ENCODE data around the gene PHLDB2. TPM values are rescaled to one million over a fixed set of nuclear protein-coding genes. Genes with fewer than 3 reads are reported as not detected.

Gene PHLDB2
- total and polyA plus RNA-seq, 2 of the 13 experiments (the other 11 are each of a cell fraction or from before 2014, with no cell fraction given) = 8.4 to 23.6 TPM

DNA sequence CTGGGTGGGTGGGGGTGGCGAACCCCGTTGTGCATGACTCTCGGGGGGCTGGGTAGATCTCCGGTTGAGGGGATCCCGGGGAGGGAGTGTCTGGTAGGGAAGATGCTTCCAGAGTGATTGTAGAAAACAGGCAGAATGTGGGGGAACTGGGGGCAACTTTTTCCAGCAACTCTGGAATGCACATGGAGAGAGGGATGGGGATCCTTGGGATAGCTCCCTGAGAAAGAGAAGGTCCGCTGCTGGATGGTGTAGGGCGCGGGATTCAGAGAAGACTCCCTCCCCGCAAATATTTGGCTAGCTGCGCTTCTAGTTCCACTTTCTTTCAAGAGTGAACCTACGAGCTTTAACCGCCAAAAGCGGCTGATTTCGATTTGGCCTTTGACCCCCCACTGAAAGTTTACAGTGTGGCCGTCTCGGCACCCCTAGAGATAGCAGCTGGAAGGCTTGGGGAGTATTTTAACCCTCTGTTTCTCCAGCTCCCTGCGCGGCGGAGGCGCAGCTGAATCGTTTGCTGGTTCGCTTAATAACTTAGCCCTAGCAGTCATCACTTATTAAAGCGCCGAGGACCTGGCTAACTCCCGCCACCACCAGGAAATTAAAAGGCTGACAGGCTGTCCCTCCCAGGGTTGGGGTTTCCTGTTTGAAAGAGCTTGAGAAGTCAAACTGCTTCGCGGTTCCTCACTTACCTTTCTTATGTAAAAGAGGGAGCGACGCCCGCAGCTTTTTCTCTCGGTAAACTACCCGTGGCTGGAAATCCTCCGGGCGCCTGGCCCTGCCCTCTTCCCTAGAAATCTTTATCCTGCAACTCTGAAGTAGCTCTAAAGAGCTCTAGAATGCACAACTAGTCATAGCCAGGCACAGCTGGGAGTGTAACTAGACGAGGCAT lies 1.2 kb downstream of the PHLDB2 start (continued):
- TF ChIP-seq ZNF12 (CRISPR knock-in tag; IDR thresholded peaks at IDR 0.05) (no peak), ZNF720 (CRISPR knock-in tag; IDR thresholded peaks at IDR 0.05) (no peak), NFIC (IDR thresholded peaks at IDR 0.05; ENCODE audit: low read length) (no peak), TFE3 (CRISPR knock-in tag; IDR thresholded peaks at IDR 0.05) (no peak), ZNF614 (CRISPR knock-in tag; IDR thresholded peaks at IDR 0.05; ENCODE audit: borderline replicate concordance) (0 out of 2 replicates have a peak, but pooled peaks have one; percentile 19), ZNF652 (CRISPR knock-in tag; IDR thresholded peaks at IDR 0.05; ENCODE audit: borderline replicate concordance, low read depth) (peak; percentile 84), CEBPZ (IDR thresholded peaks at IDR 0.05; ENCODE audit: low read length) (no peak), PITX1 (CRISPR knock-in tag; IDR thresholded peaks at IDR 0.05) (peak; percentile 20; the same call in 1 of the 2 replicates)
- TF ChIP-seq, protein P1, sequence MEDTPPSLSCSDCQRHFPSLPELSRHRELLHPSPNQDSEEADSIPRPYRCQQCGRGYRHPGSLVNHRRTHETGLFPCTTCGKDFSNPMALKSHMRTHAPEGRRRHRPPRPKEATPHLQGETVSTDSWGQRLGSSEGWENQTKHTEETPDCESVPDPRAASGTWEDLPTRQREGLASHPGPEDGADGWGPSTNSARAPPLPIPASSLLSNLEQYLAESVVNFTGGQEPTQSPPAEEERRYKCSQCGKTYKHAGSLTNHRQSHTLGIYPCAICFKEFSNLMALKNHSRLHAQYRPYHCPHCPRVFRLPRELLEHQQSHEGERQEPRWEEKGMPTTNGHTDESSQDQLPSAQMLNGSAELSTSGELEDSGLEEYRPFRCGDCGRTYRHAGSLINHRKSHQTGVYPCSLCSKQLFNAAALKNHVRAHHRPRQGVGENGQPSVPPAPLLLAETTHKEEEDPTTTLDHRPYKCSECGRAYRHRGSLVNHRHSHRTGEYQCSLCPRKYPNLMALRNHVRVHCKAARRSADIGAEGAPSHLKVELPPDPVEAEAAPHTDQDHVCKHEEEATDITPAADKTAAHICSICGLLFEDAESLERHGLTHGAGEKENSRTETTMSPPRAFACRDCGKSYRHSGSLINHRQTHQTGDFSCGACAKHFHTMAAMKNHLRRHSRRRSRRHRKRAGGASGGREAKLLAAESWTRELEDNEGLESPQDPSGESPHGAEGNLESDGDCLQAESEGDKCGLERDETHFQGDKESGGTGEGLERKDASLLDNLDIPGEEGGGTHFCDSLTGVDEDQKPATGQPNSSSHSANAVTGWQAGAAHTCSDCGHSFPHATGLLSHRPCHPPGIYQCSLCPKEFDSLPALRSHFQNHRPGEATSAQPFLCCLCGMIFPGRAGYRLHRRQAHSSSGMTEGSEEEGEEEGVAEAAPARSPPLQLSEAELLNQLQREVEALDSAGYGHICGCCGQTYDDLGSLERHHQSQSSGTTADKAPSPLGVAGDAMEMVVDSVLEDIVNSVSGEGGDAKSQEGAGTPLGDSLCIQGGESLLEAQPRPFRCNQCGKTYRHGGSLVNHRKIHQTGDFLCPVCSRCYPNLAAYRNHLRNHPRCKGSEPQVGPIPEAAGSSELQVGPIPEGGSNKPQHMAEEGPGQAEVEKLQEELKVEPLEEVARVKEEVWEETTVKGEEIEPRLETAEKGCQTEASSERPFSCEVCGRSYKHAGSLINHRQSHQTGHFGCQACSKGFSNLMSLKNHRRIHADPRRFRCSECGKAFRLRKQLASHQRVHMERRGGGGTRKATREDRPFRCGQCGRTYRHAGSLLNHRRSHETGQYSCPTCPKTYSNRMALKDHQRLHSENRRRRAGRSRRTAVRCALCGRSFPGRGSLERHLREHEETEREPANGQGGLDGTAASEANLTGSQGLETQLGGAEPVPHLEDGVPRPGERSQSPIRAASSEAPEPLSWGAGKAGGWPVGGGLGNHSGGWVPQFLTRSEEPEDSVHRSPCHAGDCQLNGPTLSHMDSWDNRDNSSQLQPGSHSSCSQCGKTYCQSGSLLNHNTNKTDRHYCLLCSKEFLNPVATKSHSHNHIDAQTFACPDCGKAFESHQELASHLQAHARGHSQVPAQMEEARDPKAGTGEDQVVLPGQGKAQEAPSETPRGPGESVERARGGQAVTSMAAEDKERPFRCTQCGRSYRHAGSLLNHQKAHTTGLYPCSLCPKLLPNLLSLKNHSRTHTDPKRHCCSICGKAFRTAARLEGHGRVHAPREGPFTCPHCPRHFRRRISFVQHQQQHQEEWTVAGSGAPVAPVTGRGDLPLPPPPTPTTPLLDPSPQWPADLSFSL (CRISPR knock-in tag; IDR thresholded peaks at IDR 0.05) = no peak
